H54 (cell line): ENCODE data around the gene CHAT.

Source experiments
- DNase-seq: peaks from one replicate; pipeline ENCODE4 v3.0.0; 2011; ENCODE audit warnings: low spot score, mixed read lengths; ENCODE audit not compliant: insufficient read length
- FAIRE-seq: peaks from 3 replicates; lab custom pipeline; 2011; peaks lifted over from hg19 to GRCh38; lab: Jason Lieb, UNC
- POLR2A ChIP-seq: IDR thresholded peaks from 2 replicates; pipeline ENCODE4 v1.6.1; 2011; ENCODE audit warnings: low read depth, mild to moderate bottlenecking, low read length

The CHAT gene

GRCh38 chr10:49644035-49644646, 30.3 kb downstream of the CHAT start:
- FAIRE-seq, result no peak

GRCh38 chr10:49645417-49645816, 31.6 kb downstream of the CHAT start:
- no peak for TF ChIP-seq POLR2A
- DNase-seq (no peak), FAIRE-seq (no peak)

More at GRCh38 chr10:49644035-49644646, 30.3 kb downstream of the CHAT start:
- no peak for TF ChIP-seq POLR2A
- DNase-seq, result no peak

GRCh38 chr10:49645871-49646870, 32.3 kb downstream of the CHAT start:
- no peak for TF ChIP-seq POLR2A
- DNase-seq (no peak), FAIRE-seq (no peak)

GRCh38 chr10:49647554-49647953, 33.7 kb downstream of the CHAT start:
- FAIRE-seq (no peak), DNase-seq (no peak)
- TF ChIP-seq POLR2A, result no peak

GRCh38 chr10:49647985-49648795, 34.4 kb downstream of the CHAT start:
- DNase-seq (no peak), FAIRE-seq (no peak)
- TF ChIP-seq POLR2A, result no peak

- no peak for TF ChIP-seq POLR2A
- no peak for DNase-seq
- FAIRE-seq, result no peak
These were observed 35.5 kb downstream of the CHAT start for GRCh38 chr10:49649294-49649693.

- no peak for TF ChIP-seq POLR2A
- FAIRE-seq (no peak), DNase-seq (no peak)
These were observed 36.3 kb downstream of the CHAT start for GRCh38 chr10:49649936-49650723.

- FAIRE-seq (no peak), DNase-seq (no peak)
- TF ChIP-seq POLR2A, result no peak
These were observed 36.8 kb downstream of the CHAT start for GRCh38 chr10:49650724-49651034.

GRCh38 chr10:49651039-49651835, 37.4 kb downstream of the CHAT start:
- FAIRE-seq, result no peak
- TF ChIP-seq POLR2A, result no peak

GRCh38 chr10:49651917-49652316, 38.1 kb downstream of the CHAT start:
- DNase-seq, result no peak
- no peak for TF ChIP-seq POLR2A
- no peak for FAIRE-seq

More at GRCh38 chr10:49651039-49651835, 37.4 kb downstream of the CHAT start:
- DNase-seq, result no peak

GRCh38 chr10:49652421-49653272, 38.8 kb downstream of the CHAT start:
- no peak for FAIRE-seq
- TF ChIP-seq POLR2A, result no peak
- no peak for DNase-seq
